Activated naive CD8-positive, alpha-beta T cell treated with anti-CD3 and anti-CD28 coated beads, Interleukin-2, amount 50 U/mL, for 16 hours (primary cell): Measurements from ENCODE around the gene LSM5.
A peak's percentile ranks its signal among the peaks of the same experiment; 100 is the strongest.

Experiments used
- DNase-seq: peaks from one replicate; pipeline ENCODE4 v3.0.0-alpha.2; 2020; ENCODE audit warnings: low read depth, low spot score

The LSM5 gene

DNA sequence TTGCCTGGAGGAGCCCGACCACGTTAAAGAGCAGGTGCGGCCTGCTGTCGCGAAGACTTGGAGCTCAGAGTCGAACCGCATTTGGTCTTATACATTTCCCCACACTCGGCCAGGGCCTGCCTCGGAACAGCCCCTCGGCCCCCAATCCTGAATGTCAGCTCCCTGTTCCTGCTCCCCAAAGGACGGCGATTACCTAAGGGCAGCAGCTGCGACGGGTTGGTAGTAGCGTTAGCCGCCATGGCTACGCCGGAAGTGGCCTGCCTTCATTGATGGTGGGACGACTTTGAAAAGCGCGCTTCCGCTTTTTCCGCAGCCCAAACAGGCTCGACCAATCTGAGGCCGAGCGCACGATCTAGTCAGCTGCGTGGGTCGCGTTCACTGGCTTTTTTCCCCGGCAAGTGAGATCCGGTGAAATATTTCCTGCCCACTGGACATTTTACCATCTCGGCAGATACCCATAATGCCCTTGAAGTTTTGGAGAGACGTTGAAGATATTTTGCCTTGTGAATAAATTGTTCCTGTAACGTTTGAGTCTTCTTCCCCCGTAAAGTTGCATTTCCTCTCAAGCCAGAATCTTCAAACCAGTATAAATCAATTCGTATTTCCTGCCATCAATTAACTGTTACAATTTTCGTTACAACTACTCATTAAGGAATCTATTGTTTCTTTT lies at the start of gene LSM5:
LSM5 (minus strand) TSS at position 254 of the 670 bp plus-strand sequence; CDS start at position 239, 15 bp downstream.
- DNase-seq, result peak; percentile 67

DNA sequence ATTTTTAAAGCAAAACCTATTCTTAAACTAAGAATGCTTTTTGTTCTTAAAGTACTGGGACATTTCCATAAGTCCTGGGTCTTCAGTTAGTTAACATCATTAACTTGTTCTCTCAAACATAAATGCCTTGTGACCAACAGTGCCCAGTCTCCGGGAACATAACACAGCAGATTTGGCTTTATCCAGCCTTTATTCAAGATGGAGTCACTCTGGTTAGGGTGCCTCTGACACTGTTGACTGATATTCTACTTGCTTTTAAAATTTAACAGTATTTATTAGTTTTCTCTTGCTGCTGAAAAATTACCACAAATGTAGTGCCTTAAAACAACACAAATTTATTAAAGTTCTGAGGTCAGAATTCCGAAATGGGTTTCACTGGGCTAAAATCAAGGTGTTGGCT lies 49.2 kb upstream of the LSM5 start:
- no peak for DNase-seq

DNA sequence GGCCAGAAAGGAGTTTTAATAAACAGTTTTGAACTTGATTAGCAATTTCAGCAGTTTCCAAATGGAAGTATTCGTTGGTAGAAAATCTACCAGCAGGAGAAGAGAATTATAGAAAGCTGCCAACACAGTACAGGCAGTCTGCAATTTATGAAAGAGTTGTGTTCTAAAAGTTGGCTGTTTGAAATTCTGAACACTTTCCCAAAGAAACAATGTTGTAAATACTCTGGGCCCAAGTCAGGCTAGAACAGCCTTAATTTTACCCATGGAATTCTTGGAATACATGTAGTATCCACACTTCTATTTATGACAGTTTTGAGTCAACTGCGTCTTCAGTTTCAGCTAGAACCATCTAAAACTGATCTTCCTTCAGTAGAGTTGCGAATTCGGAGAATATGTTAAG lies 47.6 kb upstream of the LSM5 start:
- no peak for DNase-seq

DNA sequence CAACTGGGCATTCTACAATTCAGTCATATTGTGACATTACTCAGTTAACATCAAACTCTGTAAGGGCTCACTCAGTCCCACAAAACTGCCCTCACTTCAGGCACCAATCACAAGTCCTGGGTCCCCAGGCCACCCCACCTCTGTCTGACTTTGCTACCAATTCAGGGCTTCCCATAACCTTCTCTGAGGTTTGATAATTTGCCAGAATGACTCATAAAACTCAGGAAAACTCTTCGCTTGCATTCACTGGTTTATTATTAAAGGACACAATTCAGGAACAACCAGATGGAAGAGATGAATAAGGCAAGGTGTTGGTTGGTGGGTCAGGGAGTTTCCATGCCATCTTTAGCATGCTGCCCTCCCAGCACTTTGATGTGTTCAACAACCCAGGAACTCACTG lies 46.4 kb upstream of the LSM5 start:
- no peak for DNase-seq

DNA sequence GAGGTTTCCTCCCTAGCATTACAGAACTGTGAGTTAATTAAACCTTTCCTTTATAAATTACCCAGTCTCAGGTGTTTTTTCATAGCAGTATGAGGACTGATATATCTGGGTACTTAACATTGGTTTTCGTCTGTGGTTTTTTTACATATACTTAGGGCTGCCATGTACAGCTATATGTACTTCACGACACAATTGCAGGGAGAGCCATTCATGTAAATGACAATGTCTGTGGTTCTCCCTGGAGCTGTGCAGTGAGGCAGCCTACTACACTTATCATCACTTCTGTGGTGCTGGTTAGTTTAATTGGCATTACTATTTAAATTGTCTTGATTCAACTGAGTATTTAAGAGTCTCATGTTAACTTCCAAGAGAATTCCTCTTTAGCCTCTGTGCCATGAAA lies 45.8 kb upstream of the LSM5 start:
- no peak for DNase-seq

DNA sequence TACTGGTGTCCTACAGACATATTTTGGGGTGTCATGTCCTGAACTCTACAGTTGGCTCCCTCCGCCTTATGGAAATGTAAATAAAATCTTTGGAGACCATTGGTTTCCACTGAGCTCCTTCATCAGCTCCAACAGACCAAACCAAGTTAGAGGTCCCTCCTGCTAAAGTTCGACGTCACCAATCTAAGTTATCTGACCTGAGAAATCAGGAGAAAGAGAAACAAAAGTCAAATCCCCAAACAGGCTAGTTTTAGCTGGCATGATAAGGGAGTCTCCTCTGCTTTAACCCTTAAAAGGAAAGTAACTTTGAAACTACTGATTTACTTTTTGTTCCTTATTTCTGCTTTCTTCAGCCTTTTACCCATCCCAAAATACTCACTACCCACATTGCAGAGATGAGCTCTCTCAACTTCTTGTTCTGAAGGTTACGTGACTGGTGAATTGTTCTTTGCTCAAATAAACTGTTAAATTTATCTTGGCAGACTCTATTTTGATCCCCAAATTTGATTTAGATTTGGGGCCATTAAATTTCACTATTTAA lies 45.1 kb upstream of the LSM5 start:
- no peak for DNase-seq

DNA sequence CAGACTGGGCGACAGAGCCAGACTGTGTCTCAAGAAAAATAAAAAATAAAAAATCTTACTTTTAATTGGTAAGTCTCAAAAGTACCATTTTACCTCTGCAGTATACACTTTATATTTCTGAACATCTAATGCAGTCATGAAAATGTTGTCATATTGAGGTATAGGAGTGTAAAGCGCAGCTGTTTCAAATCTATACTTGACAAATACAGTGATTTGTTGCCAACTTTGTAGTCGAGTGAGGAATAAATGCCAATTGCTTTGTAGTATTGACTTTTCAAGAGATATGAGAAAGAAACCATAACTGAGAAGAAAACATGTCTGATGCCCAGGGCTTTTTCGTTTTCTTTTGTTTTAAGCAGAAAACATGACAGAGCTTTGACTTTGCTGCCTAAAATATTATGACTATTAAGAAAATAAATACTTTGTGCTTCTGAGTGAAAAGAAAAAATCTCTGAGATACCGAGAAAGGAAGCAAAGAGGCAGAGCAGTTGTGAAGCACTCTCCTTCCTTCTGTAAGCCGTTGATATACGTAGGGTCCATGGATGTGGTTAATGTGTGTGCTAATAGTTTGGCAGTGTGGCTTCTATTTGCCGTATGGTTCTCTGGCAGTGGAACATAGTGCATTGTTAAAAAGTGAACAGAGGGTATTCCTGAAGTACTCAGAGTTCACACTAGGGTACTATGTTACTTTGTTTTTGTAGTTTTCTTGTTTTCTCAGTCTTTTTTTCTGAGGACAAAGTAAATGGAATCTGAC lies 43.3 kb upstream of the LSM5 start:
- no peak for DNase-seq

DNA sequence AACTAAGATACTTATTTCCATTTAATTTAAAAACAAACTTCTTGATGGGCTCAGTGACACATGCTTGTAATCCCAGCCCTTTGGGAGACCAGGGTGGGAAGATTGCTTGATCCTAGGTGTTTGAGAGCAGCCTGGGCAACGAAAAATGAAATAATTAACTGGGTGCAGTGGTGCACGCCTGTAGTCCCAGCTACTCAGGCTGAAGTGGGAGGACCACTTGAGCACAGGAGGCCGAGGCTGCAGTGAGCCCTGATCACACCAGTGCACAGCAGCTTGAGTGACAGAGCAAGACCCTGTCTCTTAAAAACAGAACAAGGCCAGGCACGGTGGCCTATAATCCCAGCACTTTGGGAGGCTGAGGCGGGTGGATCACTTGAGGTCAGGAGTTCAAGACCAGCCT lies 42.5 kb upstream of the LSM5 start:
- DNase-seq, result no peak

DNA sequence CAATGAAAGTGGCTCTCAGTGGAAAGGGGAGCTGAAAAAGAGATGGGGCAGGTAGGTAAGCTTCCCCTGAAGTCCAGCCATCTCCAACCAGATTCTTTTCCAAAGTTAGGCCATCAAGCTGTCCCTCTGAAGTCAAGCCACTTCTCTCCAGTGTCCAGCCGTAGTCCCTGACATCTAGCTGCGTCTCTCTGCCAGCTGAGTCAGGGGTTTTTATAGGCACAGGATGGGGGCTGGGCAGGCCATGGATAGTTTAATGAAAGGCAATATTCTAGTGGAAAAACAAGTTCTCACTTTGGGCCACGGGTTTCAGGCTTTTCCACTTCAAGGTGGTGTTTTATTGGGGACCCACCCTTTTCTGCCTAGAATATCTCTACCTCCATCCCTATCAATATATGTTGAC lies 41.9 kb upstream of the LSM5 start:
- DNase-seq, result no peak

DNA sequence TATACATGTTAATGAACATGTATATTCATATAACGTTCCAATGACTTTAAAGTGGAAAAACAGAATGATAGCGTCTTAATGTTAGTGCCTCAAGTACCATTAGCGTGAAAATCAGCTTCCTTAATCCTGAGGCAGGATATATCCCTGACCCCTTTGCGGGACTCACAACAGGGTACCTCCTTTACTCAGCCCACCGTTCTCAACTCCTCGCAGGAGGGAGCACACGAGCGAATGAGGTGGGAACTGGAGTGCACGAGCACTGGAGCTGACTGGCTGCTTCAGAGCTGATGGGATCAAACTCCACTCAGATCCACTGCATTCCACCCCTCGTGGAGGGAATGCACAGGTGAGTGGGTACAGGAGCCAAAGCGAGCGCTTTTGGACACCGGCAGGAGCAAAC lies 41.2 kb upstream of the LSM5 start:
- no peak for DNase-seq

DNA sequence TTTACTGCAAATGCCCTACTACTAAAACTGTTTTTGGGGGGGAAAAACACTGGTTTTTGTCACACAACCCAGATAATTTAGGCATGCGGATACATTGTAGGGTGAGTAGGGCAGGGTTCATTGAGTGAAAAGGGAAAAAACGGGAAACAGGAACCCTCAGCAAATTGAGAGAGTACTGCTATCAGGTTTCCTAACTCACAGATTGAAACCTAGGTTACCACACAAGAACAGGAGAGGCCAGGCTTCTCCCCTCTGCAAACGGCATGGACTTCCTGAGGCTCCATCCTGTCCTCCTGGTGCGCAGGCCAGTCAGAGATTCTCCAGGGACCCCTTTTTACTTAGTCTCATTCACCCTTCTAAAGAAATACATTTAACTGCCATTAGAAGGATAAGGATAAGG lies 35.7 kb upstream of the LSM5 start:
- no peak for DNase-seq

DNA sequence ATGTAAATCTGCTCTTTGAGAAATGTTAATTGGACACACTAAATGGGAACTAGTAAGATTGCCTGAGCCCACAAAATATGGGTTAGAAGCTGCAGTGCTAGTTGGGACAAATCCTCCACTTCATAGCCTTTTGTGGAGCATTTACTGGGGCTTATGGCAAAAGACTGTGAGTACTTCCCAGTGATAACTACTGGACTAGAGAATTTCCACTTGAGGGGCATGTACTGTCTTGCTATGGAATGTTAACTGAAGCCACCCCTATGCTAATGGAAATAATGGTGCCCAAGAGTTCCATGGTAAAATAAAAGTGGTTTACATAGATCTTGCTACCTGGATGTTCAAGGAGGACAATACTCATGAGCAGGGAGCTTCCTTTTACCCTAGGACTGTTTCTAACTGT lies 34.5 kb upstream of the LSM5 start:
- DNase-seq, result no peak

DNA sequence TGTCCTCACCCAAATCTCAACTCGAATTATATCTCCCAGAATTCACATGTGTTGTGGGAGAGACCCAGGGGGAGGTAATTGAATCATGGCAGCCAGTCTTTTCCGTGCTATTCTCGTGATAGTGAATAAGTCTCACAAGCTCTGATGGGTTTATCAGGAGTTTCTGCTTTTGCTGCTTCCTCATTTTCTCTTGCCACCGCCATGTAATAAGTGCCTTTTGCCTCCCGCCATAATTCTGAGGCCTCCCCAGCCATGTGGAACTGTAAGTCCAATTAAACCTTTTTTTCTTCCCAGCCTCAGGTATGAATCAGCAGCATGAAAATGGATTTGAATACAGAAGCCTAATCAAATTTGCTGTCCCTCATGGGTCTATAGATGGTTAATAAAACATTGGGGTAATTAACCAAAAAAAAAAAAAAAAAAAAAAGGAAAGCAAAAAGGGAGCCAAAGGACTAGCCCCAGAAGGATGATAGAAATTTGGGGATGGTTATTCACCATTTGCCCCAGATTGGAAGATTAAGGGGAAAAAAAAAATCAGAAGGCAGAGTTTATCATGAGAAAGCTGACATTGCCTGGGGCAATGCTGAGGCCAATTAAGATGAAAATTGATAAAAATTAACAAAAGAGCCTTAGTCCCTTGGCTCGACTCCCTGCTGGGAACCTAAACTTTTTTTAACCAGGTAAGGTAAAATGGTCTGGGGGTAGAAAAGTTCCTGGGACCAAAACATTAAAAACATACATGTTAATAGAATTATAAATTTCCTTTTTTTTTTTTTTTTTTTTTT lies 32.8 kb upstream of the LSM5 start:
- no peak for DNase-seq

DNA sequence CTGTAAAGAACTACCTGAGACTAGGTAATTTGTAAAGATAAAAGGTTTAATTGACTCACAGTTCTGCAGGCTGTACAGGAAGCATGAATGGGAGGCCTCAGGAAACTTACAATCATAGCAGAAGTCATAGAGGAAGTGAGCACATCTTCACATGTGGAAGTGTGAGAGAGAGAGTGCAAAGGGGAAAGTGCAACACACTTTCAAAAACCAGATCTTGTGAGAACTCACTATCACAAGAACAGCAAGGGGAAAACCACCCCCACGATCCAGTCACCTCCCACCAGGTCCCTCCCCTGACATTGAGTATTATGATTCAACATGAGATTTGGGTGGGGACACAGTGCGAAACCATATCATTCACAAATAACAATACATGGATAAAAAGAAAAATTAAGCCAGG lies 29.6 kb upstream of the LSM5 start:
- no peak for DNase-seq

DNA sequence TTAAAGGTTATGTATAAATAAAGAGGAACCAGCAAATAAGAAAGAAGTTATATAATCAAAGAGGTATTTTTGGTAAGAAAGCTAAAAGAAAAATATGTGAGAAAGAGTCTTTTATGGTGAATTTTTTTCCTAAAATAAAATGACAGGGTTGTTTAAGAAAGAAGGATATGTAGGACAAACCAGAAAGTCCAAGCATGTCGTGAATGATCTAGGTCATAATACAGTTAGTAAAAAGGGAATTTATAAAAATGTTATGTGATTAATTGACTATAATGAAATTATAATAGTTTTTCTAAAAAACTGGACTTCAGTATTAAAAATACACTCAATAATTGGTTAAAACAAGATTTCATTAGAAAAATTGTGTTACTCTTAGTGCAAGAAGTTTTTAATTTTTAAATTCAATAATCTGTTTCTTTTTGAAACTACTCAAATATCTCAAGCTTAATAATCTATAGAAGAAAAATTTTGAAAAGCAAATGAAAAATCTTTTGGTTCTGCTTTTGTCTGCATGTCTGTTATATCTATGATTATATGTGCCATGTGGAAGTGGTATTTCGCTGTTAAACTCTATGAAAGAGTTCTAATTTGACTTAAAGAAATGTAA lies 28.5 kb upstream of the LSM5 start:
- DNase-seq, result no peak

DNA sequence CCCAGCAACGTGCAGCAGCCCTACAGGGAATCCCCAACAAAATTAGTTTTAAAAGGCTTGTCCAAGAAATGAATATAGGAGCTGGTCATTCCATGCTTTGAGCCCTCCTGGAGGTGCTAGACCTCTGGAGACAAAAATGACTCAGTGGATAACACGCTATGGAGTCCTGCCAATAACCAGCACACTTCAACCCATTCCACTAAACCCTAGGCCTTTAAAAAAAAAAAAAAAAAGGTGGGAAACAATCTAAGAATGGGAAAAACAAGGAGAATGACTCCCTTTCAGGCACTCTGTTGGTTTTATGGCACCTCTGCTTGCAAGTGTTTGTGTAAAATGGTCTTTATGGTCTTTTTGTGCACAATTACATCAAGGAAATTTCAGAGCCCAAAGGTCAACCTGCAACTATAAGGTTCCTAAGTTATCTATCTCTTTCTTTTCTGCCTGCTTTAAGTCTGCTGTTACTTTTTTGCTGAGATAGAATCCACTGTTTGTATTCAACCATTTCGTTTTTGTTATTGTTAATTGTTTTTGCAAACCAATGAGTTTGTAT lies 26.4 kb upstream of the LSM5 start:
- DNase-seq, result no peak

DNA sequence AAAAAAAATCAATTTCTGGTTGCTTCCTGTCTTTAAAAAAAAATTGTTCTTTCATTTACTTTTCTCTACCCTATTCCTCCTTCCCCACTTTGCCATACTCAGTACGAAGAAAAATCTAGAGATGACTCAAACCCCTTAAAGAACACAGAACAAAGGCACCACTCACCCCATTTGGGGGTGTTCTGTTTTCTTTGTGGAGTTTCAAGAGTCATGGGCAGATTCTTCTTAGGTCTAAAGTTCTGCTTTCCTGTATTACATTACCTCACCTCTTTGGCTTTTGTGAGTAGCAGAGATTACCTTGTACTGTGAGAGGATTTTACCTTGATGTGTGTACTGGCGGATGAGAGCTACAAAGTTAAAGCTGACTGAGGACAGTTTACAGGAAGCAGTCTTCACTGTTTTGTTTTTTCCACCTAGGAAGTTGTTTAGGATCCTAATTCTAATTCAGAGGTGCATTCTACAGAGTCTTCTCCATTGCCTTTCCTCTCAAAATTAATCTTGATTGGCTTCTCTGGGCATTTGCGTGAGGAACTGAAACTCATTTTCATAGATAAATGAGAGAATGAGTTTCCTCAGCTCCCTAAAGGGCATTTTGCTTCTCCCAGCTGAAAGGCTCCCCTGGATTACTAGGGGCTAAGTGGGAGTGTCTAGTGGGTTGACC lies 25.8 kb upstream of the LSM5 start:
- no peak for DNase-seq

DNA sequence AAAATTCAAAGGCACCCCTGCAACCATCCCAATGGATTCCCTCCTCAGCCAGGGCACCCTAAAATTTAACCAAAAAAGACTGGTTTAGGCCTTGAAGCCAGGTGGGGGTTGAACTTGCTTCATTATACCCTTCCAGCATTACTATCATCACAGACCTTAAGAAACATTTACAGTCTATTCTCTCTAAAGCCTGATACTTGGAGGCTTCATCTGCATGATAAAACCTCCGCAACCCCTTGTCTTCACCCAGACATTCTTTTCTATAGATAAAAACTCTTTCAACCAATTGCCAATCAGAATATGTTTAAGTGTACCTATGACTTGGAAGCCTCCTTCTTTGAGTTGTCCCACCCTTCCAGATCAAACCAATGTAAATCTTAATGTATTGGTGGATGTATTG lies 23.0 kb upstream of the LSM5 start:
- DNase-seq, result no peak

DNA sequence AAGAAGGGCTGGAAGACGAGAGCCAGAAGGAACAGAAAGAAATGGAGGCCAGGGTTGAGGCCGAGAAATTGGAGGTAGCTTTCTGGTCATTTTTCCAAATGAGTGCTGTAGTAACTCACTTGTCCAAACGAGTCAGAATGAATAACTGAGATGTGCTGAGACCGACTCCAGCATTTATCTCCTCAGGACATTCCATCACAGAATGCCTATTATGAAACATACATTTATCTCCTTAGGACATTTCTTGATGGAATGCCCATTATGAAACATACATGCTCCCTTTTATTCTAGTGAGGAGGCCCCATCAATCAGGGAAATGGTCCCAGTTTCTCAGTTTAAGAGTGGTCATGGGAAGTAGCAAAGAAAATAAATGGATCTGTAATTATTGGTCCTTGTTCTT lies 21.6 kb upstream of the LSM5 start:
- no peak for DNase-seq

DNA sequence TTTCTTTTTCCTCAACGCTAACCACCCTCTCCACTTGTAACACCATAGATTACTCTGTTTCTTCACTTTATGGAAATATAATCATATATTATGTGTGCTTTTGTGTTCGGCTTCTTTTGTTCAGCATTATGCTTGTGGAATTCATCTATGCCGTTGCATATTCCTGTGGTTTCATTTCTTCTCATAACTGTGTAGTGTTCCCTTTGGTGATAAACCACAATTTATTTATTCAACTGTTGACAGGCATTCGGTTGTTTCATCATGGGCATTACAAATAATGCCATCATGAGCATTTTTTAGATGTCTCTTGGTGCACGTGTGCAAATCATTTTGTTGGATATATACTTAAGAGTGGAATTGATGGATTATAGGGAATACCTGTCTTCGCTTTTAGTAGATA lies 17.2 kb upstream of the LSM5 start:
- DNase-seq, result no peak
